HCT116 (cell line): ENCODE results near the gene S100A3. TPM values are rescaled to one million over a fixed set of nuclear protein-coding genes. Genes with fewer than 3 reads are reported as not detected.

ENCODE experiments used
- ATAC-seq: fragments of 200-7000 bp; cut with Tn5 transposase; 2 replicates; pipeline ENCODE4 v1.9.1; 2020; ENCODE audit warnings: mild to moderate bottlenecking, moderate library complexity
- BruUV-seq: library from RNA; stranded (reverse); fragments of 400-500 nt; replicated peaks from 2 replicates; lab custom pipeline; 2021; lab: Mats Ljungman, UMichigan
- CTCF ChIA-PET: fragments of 300-600 bp; sonication (Branson Sonifier 250); formaldehyde crosslinking; loops from one replicate; lab custom pipeline; 2021; ENCODE audit warnings: antibody characterized with exemption; lab: Charles Lee
- POLR2A ChIA-PET: fragments of 300-600, 350-600 bp; sonication (Branson Sonifier 250); formaldehyde crosslinking; loops from one replicate; lab custom pipeline; 2021; ENCODE audit warnings: antibody characterized with exemption; lab: Charles Lee
- RAD21 ChIA-PET, 2 experiments: fragments of 300-600 bp; sonication (Branson Sonifier 250); formaldehyde crosslinking; loops; one replicate each; lab custom pipeline; 2023; ENCODE audit warnings: low total read pairs in 2 of 2; ENCODE audit not compliant: uncharacterized antibody in 2 of 2, unreplicated experiment in 2 of 2, low non-redundant PET in 1 of 2; lab: Charles Lee
- DNase-seq: peaks from one replicate; pipeline ENCODE4 v3.0.0-alpha.2; 2010; ENCODE audit warnings: low read depth, low spot score
- H2AFZ ChIP-seq: fragments of 200-600 bp; shearing (Covaris generic), sonication (generic); 2 replicates; pipeline ENCODE4 v1.6.1; 2017; ENCODE audit warnings: low read depth, mixed run types, mixed read lengths, antibody characterized with exemption, low read length; ENCODE audit not compliant: poor library complexity, severe bottlenecking
- H3K27ac ChIP-seq: 2 replicates; pipeline ENCODE4 v1.5.1; 2012; ENCODE audit warnings: low read depth, low read length
- H3K27me3 ChIP-seq: fragments of 200-600 bp; sonication (generic); 2 replicates; pipeline ENCODE4 v1.6.1; 2016; ENCODE audit warnings: mixed run types, low read length, mixed read lengths; ENCODE audit not compliant: insufficient read depth
- H3K36me3 ChIP-seq, 2 experiments: fragments of 200-500 bp in 1 of 2; fragments of 200-600 bp in 1 of 2; sonication (Bioruptor generic) in 1 of 2; sonication (generic) in 1 of 2; 2 replicates each; pipeline versions ENCODE4 v1.5.1 to v1.6.1; 2014 to 2016; ENCODE audit warnings: low read length in 2 of 2, inconsistent platforms in 1 of 2, mixed read lengths in 1 of 2, mixed run types in 1 of 2; ENCODE audit not compliant: insufficient read depth in 2 of 2, control insufficient read depth in 1 of 2
- H3K4me1 ChIP-seq, 2 experiments: fragments of 200-600 bp in 1 of 2; sonication (generic) in 1 of 2; 2 replicates each; pipeline versions ENCODE4 v1.5.1 to v1.6.1; 2012 to 2017; ENCODE audit warnings: low read length in 2 of 2, inconsistent platforms in 1 of 2, mild to moderate bottlenecking in 1 of 2, mixed read lengths in 1 of 2, mixed run types in 1 of 2, moderate library complexity in 1 of 2; ENCODE audit not compliant: insufficient read depth in 2 of 2, control insufficient read depth in 1 of 2
- H3K4me2 ChIP-seq: fragments of 200-600 bp; sonication (generic); 2 replicates; pipeline ENCODE4 v1.6.1; 2017; ENCODE audit warnings: mixed run types, low read length, mixed read lengths
- H3K4me3 ChIP-seq, 2 experiments: fragments of 200-600 bp in 1 of 2; sonication (generic) in 1 of 2; replicated peaks in 1 of 2; 2 replicates each; pipeline ENCODE4 v1.5.1; 2011 to 2016; ENCODE audit warnings: low read length in 2 of 2, control low read depth in 1 of 2, low read depth in 1 of 2, mild to moderate bottlenecking in 1 of 2, mixed read lengths in 1 of 2, mixed run types in 1 of 2
- H3K79me2 ChIP-seq: fragments of 200-600 bp; sonication (generic); 2 replicates; pipeline ENCODE4 v1.6.1; 2017; ENCODE audit warnings: mild to moderate bottlenecking, mixed run types, low read length, moderate library complexity, mixed read lengths; ENCODE audit not compliant: insufficient read depth
- H3K9ac ChIP-seq: fragments of 200-600 bp; sonication (generic); 2 replicates; pipeline ENCODE4 v1.6.1; 2016; ENCODE audit warnings: low read length, mixed read lengths
- H3K9me2 ChIP-seq: fragments of 200-600 bp; sonication (generic), shearing (Covaris generic); 2 replicates; pipeline ENCODE4 v1.6.1; 2017; ENCODE audit warnings: mixed run types, mild to moderate bottlenecking, moderate library complexity; ENCODE audit not compliant: insufficient read depth
- H3K9me3 ChIP-seq, 2 experiments: fragments of 200-500 bp in 1 of 2; fragments of 200-600 bp in 1 of 2; sonication (Bioruptor generic) in 1 of 2; sonication (generic) in 1 of 2; 2 replicates each; pipeline ENCODE4 v1.6.1; 2014 to 2017; ENCODE audit warnings: low read length in 2 of 2, mixed read lengths in 2 of 2, inconsistent platforms in 1 of 2, low read depth in 1 of 2, mild to moderate bottlenecking in 1 of 2, mixed run types in 1 of 2, moderate library complexity in 1 of 2; ENCODE audit not compliant: control insufficient read depth in 1 of 2, insufficient read depth in 1 of 2
- H4K20me1 ChIP-seq: fragments of 200-600 bp; sonication (generic), shearing (Covaris generic); 2 replicates; pipeline ENCODE4 v1.6.1; 2017; ENCODE audit warnings: mixed run types, mild to moderate bottlenecking, moderate library complexity; ENCODE audit not compliant: insufficient read depth
- ATF3 ChIP-seq: IDR thresholded peaks from 2 replicates; pipeline ENCODE4 v1.6.1; 2012
- CBX3 ChIP-seq: IDR thresholded peaks from 2 replicates; pipeline ENCODE4 v1.6.1; 2012; ENCODE audit warnings: low read depth
- CEBPB ChIP-seq: IDR thresholded peaks from 2 replicates; pipeline ENCODE4 v1.6.1; 2012; ENCODE audit warnings: low read depth
- CTCF ChIP-seq, 3 experiments: fragments of 200-600 bp in 1 of 3; sonication (generic) in 1 of 3; IDR thresholded peaks in 2 of 3; conservative IDR thresholded peaks in 1 of 3; 2 replicates each; pipeline ENCODE4 v1.5.1; 2012 to 2017; ENCODE audit warnings: low read depth in 2 of 3, low read length in 2 of 3, antibody characterized with exemption in 1 of 3, borderline replicate concordance in 1 of 3, control low read depth in 1 of 3, mild to moderate bottlenecking in 1 of 3, mixed read lengths in 1 of 3, mixed run types in 1 of 3, moderate library complexity in 1 of 3; ENCODE audit not compliant: insufficient read depth in 1 of 3
- EGR1 ChIP-seq: IDR thresholded peaks from 2 replicates; pipeline ENCODE4 v1.6.1; 2012; ENCODE audit warnings: low read depth
- ELF1 ChIP-seq: IDR thresholded peaks from 2 replicates; pipeline ENCODE4 v1.6.1; 2012; ENCODE audit warnings: low read depth, borderline replicate concordance
- EZH2 ChIP-seq: fragments of 200-600 bp; sonication (generic); IDR thresholded peaks from 2 replicates; pipeline ENCODE4 v1.6.1; 2017; ENCODE audit warnings: antibody characterized with exemption, mixed run types
- EZH2phosphoT487 ChIP-seq: fragments of 200-600 bp; IDR thresholded peaks from 2 replicates; pipeline ENCODE4 v1.6.1; 2018; ENCODE audit warnings: antibody characterized with exemption, borderline replicate concordance
- FOSL1 ChIP-seq: IDR thresholded peaks from 2 replicates; pipeline ENCODE4 v1.6.1; 2012; ENCODE audit warnings: low read depth
- JUND ChIP-seq: IDR thresholded peaks from 2 replicates; pipeline ENCODE4 v1.6.1; 2012
- MAX ChIP-seq: IDR thresholded peaks from 2 replicates; pipeline ENCODE4 v1.6.1; 2012
- POLR2A ChIP-seq: IDR thresholded peaks from 2 replicates; pipeline ENCODE4 v1.7.0; 2011; ENCODE audit warnings: borderline replicate concordance; ENCODE audit not compliant: insufficient read depth, insufficient read length; ENCODE audit errors: extremely low read depth
- POLR2AphosphoS5 ChIP-seq: IDR thresholded peaks from 2 replicates; pipeline ENCODE4 v1.6.1; 2011; ENCODE audit warnings: mild to moderate bottlenecking, low read depth, low read length, moderate library complexity
- RAD21 ChIP-seq: IDR thresholded peaks from 2 replicates; pipeline ENCODE4 v1.6.1; 2012; ENCODE audit warnings: low read depth, mild to moderate bottlenecking
- SIN3A ChIP-seq: IDR thresholded peaks from 2 replicates; pipeline ENCODE4 v1.6.1; 2012; ENCODE audit warnings: low read depth
- SP1 ChIP-seq: IDR thresholded peaks from 2 replicates; pipeline ENCODE4 v1.6.1; 2012; ENCODE audit warnings: low read depth
- SRF ChIP-seq: IDR thresholded peaks from 2 replicates; pipeline ENCODE4 v1.6.1; 2012; ENCODE audit warnings: low read depth
- TCF7L2 ChIP-seq: IDR thresholded peaks from 2 replicates; pipeline ENCODE4 v1.7.0; 2011; ENCODE audit warnings: borderline replicate concordance, inconsistent platforms; ENCODE audit not compliant: insufficient read depth, insufficient read length; ENCODE audit errors: extremely low read depth
- YY1 ChIP-seq: IDR thresholded peaks from 2 replicates; pipeline ENCODE4 v1.6.1; 2011; ENCODE audit warnings: low read length, low read depth, moderate library complexity, mild to moderate bottlenecking; ENCODE audit not compliant: insufficient replicate concordance; ENCODE audit errors: extremely low read depth
- ZFX ChIP-seq: fragments of 450-650 bp; IDR thresholded peaks from 2 replicates; pipeline ENCODE4 v1.6.1; 2017
- intact Hi-C: fragments of 100-400 bp; cut with micrococcal nuclease; formaldehyde crosslinking; loops from 2 replicates; pipeline ENCODE4 v1.10.0; 2022
- total RNA-seq: library from RNA; stranded (reverse); gene quantifications from one replicate; pipeline ENCODE4 v1.2.1, GENCODE V29; 2021; ENCODE audit not compliant: unreplicated experiment

The S100A3 gene
- total RNA-seq, 1 experiment from 2014 or later: 4.2 TPM

- ChIA-PET POLR2A (interaction anchor here (0.7 to 1.8 kb wide), 7 partner anchors 9 to 156 kb away, joined by 3 to 10 read pairs (median 4); partner anchors contain the start of genes ILF2 and S100A4), RAD21 (interaction anchor here (0.6 to 1.5 kb wide), 6 partner anchors 51 to 271 kb away, joined by 3 to 6 read pairs (median 4); no protein-coding TSS in a partner anchor), CTCF (interaction anchor here (0.8 to 1.8 kb wide), 6 partner anchors 9 to 57 kb away, joined by 3 to 10 read pairs (median 4); no protein-coding TSS in a partner anchor)
- Histone ChIP-seq H2AFZ (no peak overlapping the region), H3K9ac (peak overlapping the region; percentile 57), H3K27ac (peak overlapping the region; percentile 73), H4K20me1 (no peaks in the 10 kb centered on the region), H3K4me3 (peak overlapping the region in 1 of 2 experiments; percentile 24; a peak in 1 of 4 replicates), H3K27me3 (no peaks in the 10 kb centered on the region), H3K4me2 (peak overlapping the region; percentile 72), H3K4me1 (peaks cover 33 to 70% of the 10 kb centered on the region in 2 experiments), H3K79me2 (no peaks in the 10 kb centered on the region), H3K9me2 (no peaks in the 10 kb centered on the region), H3K36me3 (no peaks in the 10 kb centered on the region), H3K9me3 (no peaks in the 10 kb centered on the region)
- intact Hi-C loops: no loop called here
- 0 out of 2 replicates have a peak, but pooled peaks have one; percentile 41 for TF ChIP-seq CBX3
- TF ChIP-seq CTCF (IDR thresholded peaks at IDR 0.05 in 2 of 3, conservative IDR thresholded peaks at IDR 0.05 in 1 of 3; ENCODE audit: borderline replicate concordance in 1 of 3, insufficient read depth in 1 of 3, low read depth in 2 of 3, low read length in 2 of 3): no peak
- no peak for TF ChIP-seq POLR2A
- no peak for TF ChIP-seq YY1
- TF ChIP-seq ZFX: no peak
- TF ChIP-seq EZH2: no peak
- no peak for TF ChIP-seq JUND
- TF ChIP-seq ELF1: no peak; the same call in 1 of the 2 replicates
- no peak for TF ChIP-seq ATF3
- TF ChIP-seq TCF7L2: no peak
- TF ChIP-seq MAX: no peak; the same call in 1 of the 2 replicates
- no peak for TF ChIP-seq EZH2phosphoT487
- TF ChIP-seq SRF: no peak
- peak; percentile 94 for TF ChIP-seq CEBPB
- peak; percentile 74 for TF ChIP-seq SP1
- TF ChIP-seq SIN3A: no peak
- peak; percentile 91 for TF ChIP-seq POLR2AphosphoS5
- no peak for TF ChIP-seq RAD21
- TF ChIP-seq EGR1: no peak
- TF ChIP-seq FOSL1: no peak
- no peak for DNase-seq
- TSS peak; percentile 74 for BruUV-seq
- peak; percentile 85 for ATAC-seq
Observed at GRCh38 chr1:153515504-153516394, 33.3 kb downstream of the S100A3 start.
